HG03066 (cell line): ENCODE data around the gene FAM25G.

Source experiments
- ATAC-seq: cut with Tn5 transposase; IDR thresholded peaks from one replicate; pipeline ENCODE4 v1.9.1; 2021; ENCODE audit warnings: low read depth; ENCODE audit not compliant: unreplicated experiment

FAM25G gene

DNA sequence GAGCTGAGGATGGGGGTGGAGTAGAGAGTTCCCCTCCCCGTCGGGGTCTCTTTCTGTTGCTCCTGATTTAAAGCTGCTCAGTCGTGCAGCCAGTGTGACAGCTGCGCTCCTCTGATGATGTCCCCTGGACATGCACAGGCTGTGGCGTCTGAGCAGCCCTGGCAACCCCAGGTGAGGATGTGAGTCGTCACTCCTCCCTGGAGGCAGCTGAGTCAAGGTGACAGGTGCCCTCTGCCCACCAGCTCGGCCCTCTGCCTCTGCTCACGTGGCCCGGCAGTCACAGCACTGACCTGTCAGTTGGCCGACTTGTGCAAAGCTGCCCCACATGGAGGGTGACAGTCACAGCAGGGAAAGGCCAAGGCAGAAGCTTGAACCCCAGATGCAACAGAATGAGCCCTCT is 41.5 kb downstream of the FAM25G start:
- ATAC-seq = no peak

DNA sequence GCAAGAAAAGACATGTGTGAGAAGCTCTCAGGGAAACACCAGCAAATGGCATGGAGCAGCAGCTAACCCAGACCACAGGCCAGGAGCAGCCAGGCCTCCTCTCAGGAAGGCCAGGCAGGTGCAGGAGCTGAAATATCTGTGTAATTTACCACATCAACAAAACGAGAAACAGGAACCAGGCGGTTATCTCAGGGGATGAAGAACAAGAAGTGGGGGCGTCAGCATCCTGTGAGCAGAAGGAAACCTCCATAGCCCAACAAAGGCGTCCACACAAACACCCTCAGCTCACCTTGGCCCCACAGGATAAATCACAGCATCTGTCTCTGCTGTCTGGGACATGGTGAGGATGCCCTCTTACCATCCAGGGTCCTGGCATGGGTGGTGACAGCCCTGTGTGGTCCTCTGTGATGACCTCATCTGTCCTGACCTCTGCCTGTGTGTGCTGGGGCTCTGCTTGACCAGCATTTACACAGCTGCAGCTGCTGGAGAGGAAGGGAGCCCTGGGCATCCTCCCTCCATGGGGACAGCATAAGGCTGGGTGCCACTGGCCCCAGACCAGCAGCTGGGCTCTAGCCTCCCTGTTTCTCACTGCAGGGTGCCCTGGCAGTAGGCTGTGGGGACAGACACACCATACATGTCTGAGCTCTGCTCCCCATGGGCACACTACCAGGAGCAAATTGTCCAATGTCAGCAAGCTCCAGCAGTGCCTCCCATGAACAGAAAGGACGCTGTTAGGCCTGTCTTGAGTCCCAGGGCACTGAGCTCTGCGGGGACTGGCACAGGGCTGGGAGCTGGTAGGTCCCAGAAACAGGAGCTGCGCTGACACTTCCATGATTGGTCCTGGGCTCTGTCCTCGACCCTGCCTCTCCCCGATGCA is 42.2 kb downstream of the FAM25G start:
- ATAC-seq = no peak

DNA sequence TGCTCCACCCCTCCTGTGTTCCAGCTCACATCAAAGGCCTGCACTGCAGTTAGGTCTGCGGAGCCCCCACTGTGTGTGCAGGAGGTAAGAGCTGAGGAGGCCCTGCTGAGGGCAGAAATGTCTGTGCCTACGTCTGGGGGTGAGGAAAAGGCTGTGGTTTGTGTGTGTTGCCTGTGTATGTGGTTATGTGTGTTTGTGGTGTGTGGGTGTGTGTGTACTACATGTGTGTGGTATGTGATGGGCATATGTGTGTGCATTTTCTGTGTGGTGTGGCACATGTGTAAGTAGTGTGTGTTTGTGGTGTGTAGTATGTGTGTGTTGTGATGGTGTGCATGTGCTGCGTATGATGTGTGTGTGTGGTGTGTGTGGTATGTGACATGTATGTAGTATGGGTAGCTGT is 43.8 kb downstream of the FAM25G start:
- ATAC-seq = no peak

DNA sequence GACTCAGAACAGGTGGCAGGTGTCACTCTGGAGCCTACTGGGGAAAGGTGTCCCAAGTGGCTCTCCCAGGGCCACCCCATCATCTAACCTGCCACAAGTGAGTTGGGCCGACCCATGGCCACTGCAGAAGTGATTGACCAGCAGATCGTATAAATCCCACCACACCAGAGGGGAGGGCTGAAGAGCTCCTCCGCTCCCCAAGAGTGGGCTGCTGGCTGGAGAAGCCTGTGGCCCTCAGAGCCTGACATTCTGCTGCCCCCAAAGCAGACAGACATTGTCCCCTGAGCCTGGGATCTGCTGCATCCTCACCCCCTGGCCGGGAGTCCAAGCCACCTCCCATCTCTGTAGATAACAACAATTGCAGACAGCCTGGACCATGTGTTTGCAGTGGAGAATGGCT is 44.3 kb downstream of the FAM25G start:
- no peak for ATAC-seq

DNA sequence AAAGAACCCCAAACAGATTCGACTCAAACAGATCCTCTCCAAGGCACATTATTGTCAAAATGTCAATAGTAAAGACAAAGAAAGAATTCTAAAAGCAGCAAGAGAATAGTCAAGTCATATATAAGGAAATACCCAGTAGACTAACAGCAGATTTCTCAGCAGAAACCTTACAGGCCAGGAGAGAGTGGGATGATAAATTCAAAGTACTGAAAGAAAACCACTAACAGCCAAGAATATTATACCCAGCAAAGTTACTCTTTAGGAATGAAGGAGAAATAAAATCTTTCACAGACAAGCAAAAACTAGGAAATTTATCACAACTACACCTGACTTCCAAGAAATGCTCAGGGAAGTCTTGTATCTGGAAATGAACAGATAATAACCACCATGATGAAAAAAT is 45.8 kb downstream of the FAM25G start:
- no peak for ATAC-seq

DNA sequence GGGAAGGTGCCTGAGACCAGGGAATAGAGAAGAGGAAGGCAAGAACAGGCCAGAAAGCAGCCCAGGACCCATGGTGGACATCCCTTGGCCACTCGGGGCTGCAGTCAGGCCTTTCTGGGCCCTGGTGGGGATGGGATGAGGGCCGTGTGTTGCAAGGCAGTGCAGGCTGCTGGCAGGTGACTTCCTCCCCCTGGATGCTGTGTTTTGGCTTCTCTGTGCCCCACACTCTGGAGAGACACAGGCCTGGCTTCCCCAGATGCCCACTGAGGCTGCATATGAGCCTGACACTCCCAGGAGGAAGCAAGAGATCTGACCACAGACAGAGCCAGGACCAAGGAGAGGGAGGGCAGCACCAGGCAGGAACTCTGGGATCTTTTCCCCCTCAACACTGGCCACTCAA is 47.5 kb downstream of the FAM25G start:
- ATAC-seq = no peak

DNA sequence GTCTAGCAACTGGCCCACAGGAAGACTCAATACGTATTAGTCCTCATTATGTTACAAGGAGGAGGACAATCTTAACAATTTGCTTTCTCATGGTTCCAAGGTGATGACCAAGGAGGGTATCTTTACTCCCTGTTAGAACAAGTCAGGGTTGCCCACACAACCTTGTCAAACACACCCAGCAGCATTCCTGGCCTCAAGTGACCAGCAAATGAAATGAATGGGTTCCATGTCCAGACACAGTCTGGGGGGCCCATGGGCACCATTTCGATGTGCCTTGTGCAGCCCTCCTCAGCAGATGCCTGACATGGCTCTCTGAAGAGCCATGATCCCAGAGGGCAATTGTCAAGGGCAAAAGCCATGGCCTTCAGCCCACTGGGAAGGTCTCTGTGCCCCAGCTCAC is 48.4 kb downstream of the FAM25G start:
- ATAC-seq = no peak

DNA sequence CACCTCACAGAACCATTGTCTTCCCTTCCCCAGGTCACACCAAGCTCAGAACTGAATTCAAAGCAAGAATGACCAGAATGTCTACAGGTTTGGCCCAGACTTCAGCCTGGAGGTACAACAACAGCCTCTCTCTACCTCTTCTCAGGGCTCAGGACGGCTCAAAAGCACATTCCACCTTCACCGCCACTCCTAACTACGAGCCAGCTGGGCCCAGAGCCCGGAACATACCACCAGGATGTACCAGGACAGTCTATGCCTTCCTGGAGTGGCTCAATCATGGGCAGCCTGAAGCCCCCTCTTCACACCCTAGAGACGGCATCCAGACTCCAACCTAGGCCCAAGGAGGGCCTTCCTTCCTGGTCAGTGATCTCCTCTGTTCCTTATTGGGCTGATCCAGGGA is 49.1 kb downstream of the FAM25G start:
- ATAC-seq = no peak

DNA sequence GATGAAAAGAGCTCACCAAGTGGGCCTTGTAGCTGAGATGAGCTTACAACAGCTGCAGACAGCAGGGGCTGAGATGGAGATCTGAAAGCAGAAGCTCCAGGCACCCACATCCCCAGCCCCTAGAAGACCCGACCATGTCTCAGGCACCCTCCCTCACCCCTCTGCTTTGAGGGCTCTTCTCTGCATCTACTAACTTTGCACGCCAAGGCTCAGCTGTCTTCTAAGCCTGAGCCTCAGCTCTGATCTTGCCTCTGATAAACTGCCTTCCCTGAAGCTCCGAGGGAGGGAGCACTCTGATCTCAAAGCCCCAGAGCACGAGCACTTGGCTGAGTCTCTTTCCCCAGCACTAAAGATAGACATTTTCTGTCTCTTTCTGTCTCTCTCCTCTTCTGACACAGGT is 49.6 kb downstream of the FAM25G start:
- no peak for ATAC-seq

DNA sequence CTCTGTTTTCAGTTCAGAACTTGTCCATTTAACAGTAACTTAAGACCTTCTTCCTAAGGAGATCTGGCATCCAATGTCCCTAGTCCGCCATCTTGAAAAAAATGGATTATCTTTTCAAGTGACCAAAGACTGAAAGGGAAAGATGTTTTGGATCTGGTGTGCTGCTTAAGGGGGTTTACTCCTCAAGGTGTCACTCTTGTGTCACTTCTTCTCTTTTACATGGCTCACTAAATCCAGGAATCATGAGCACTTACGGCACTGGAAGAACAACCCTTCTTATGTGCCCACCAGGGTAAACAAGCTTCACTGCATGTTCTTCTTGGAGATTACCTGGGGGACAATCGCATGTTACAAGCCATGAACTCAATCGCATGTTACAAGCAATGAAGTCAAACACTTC is 51.3 kb downstream of the FAM25G start:
- no peak for ATAC-seq

DNA sequence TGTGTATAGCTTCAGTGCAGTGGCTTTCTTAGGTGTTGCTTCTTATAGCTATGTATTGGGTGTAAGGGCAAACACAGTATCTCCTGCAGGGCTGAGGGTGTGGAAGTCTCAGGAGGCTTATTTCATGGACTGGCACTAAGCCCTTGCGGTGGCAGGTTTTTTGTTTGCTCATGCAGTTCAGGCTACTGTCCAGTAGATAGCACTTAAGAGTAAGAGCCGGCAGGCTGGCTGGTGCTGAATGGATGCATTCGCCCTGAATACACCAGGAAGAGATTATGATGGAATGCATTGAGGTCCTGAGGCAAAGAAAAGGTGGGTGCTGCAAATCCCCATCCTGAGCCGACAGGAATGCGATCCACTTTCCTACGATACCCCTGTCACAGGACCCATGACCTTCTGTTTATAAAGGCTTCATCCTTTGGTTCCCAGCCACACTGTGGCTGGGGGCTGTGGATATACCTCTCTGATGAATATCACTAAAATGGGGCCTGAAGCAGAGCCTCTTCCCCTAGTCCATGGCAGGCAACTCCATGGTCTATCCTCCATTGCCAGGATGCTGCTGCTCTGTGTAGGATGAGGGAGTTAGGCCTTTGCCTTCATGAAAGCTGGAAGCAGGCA is 52.5 kb downstream of the FAM25G start:
- ATAC-seq = no peak
